Testis (tissue), 3 donors: ENCODE results near the gene FHAD1. TPM values are rescaled to one million over a fixed set of nuclear protein-coding genes. Genes with fewer than 3 reads are reported as not detected.

Source experiments
- DNase-seq: peaks from one replicate; pipeline ENCODE4 v3.0.0-alpha.2; 2019
- H3K27ac ChIP-seq, 2 donors: fragments of 200-600 bp; sonication (generic); one replicate each; pipeline ENCODE4 v1.5.1; 2019
- H3K27me3 ChIP-seq: fragments of 200-600 bp; sonication (generic); one replicate; pipeline ENCODE4 v1.5.1; 2019
- H3K36me3 ChIP-seq: fragments of 200-600 bp; sonication (generic); one replicate; pipeline ENCODE4 v1.5.1; 2017; ENCODE audit warnings: low read depth; ENCODE audit errors: missing control alignments
- H3K4me1 ChIP-seq: fragments of 200-600 bp; sonication (generic); one replicate; pipeline ENCODE4 v1.5.1; 2019
- H3K4me3 ChIP-seq, 2 donors: fragments of 200-600 bp; sonication (generic); one replicate each; pipeline ENCODE4 v1.5.1; 2017 to 2019
- H3K9me3 ChIP-seq: fragments of 200-600 bp; sonication (generic); one replicate; pipeline ENCODE4 v1.5.1; 2017
- CTCF ChIP-seq, 3 experiments: fragments of 450-650 bp in 2 of 3; fragments of 200-600 bp in 1 of 3; sonication (generic) in 1 of 3; IDR thresholded peaks; one replicate each; pipeline ENCODE4 v1.5.1; 2016 to 2019; ENCODE audit warnings: antibody characterized with exemption in 3 of 3, mild to moderate bottlenecking in 2 of 3, moderate library complexity in 1 of 3
- POLR2A ChIP-seq: fragments of 450-650 bp; IDR thresholded peaks from one replicate; pipeline ENCODE4 v1.6.1; 2017; ENCODE audit warnings: antibody characterized with exemption, mild to moderate bottlenecking, moderate library complexity
- WGBS, 2 donors: methylation state at CpG; one replicate each; pipeline ENCODE4 v1.1.5; 2018; 5-methylcytosine and 5-hydroxymethylcytosine counted together
- intact Hi-C: fragments of 100-400 bp; cut with DNase I; formaldehyde crosslinking; loops from one replicate; pipeline ENCODE4 v1.15.1; 2023; ENCODE audit warnings: low total_unique reads
- polyA plus RNA-seq: library from polyadenylated mRNA; stranded (reverse); fragments of 350-450 nt; fragmentation: Illumina TruSeq; extraction: RNeasy Lipid Tissue Mini Kit (QIAGEN cat#74804); gene quantifications from one replicate; pipeline ENCODE4 v1.2.3, GENCODE V29; 2014; ENCODE audit warnings: low read depth, low replicate concordance; ENCODE audit not compliant: insufficient read depth
- total RNA-seq, 2 donors: library from RNA; depleted of rRNA; stranded (reverse); fragments of >200 nt; gene quantifications; one replicate each; pipeline ENCODE4 v1.2.3, GENCODE V29; 2016

Gene FHAD1
- total and polyA plus RNA-seq, 3 donors from 2014 or later: 22.0 to 73.3 (median 59.0) TPM

DNA sequence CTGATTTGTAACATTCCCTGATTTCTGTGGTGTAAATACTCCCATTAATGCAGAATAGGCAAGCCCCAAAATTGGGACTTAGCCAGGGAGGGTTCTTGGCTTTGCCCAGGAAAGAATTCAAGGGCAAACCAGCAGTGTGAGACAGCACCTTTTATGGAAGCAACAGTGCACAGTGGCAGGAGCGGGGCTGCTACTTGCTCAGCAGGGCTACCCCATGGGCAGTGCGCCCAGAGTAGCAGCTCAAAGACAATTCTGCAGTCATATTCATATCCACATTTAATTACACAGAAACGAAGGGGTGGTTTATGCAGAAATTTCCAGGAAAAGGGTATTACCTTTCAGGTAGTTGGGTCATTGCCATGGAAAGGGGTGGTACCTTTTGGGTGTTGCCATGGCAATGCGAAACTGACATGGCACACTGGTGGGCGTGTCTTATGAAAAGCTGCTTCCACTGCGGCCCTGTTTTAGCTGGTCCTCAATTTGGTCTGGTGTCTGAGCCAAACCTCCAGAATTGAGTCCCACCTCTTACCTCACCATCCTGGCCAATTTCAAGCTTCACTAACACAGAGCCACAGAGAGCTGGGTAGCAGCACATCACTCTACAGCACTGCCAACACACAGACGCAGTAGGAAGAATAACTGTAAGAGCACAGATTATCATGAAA is 35.9 kb downstream of the FHAD1 start:
- no peak overlapping the region for H3K4me3 ChIP-seq
- H3K36me3 ChIP-seq: no peaks in the 10 kb centered on the region
- H3K9me3 ChIP-seq: no peaks in the 10 kb centered on the region
- H3K27ac ChIP-seq: no peak overlapping the region
- intact Hi-C loops: no loop called here
- H3K4me1 ChIP-seq: no peaks in the 10 kb centered on the region
- H3K27me3 ChIP-seq: no peaks in the 10 kb centered on the region
- WGBS, 2 donors: 87 to 90% methylated on average over 7 of the region's 7 CpGs
- no peak for TF ChIP-seq CTCF (IDR thresholded peaks at IDR 0.05)
- DNase-seq: no peak

DNA sequence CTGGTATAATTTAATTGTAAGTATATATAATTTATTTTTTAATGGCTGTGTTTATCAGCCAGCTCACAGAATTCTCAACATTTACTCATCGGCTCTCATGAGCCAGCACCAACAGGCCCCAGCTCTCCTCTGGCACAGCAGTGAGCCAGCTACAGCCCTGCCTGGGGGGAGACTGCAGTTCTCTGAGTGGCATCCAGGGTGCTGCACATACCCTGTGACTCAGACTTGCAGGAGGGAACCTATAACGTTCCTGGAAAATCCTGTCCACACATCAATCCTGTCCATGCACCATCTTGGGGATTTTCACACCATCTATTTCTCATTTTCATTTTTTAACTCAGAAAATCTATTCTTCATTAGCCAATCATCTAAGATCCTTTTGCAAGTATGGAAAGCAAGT is 36.5 kb downstream of the FHAD1 start:
- H3K27ac ChIP-seq: no peak overlapping the region
- DNase-seq: no peak
- WGBS, 2 donors: 90 to 94% methylated on average over 2 of the region's 2 CpGs

GRCh38 chr1:15286452-15286851 is 39.4 kb downstream of the FHAD1 start:
- no peak for TF ChIP-seq CTCF (IDR thresholded peaks at IDR 0.05)
- no peak for TF ChIP-seq POLR2A
- no peak for DNase-seq
- WGBS, 2 donors: 97 to 98% methylated on average over 3 to 4 of the region's 4 CpGs
- Histone ChIP-seq H3K9me3 (no peaks in the 10 kb centered on the region), H3K4me1 (no peaks in the 10 kb centered on the region), H3K4me3 (no peak overlapping the region), H3K36me3 (no peaks in the 10 kb centered on the region), H3K27me3 (no peaks in the 10 kb centered on the region), H3K27ac (no peak overlapping the region)
- intact Hi-C loops: no loop called here

More for the DNA sequence above, 36.5 kb downstream of the FHAD1 start:
- H3K36me3 ChIP-seq: no peaks in the 10 kb centered on the region
- H3K4me3 ChIP-seq: no peak overlapping the region
- H3K4me1 ChIP-seq: no peaks in the 10 kb centered on the region
- intact Hi-C loops: no loop called here
- H3K27me3 ChIP-seq: no peaks in the 10 kb centered on the region
- H3K9me3 ChIP-seq: no peaks in the 10 kb centered on the region
- TF ChIP-seq CTCF (IDR thresholded peaks at IDR 0.05): no peak
- TF ChIP-seq POLR2A: no peak

- Histone ChIP-seq H3K27me3 (no peaks in the 10 kb centered on the region), H3K4me1 (no peaks in the 10 kb centered on the region), H3K36me3 (no peaks in the 10 kb centered on the region), H3K4me3 (no peak overlapping the region), H3K9me3 (no peaks in the 10 kb centered on the region), H3K27ac (no peak overlapping the region)
- WGBS, 2 donors: 86 to 87% methylated on average over 9 of the region's 9 CpGs
- no peak for DNase-seq
- TF ChIP-seq POLR2A: no peak
- no peak for TF ChIP-seq CTCF (IDR thresholded peaks at IDR 0.05)
- intact Hi-C loops: no loop called here
Measured at GRCh38 chr1:15287035-15287979, 40.3 kb downstream of the FHAD1 start.
